ENCODE measurements around the gene TNK1. TPM values are rescaled to one million over a fixed set of nuclear protein-coding genes. Genes with fewer than 3 reads are reported as not detected.

The TNK1 gene
- total RNA-seq, 1 experiment from 2014 or later: 10.1 TPM

DNA sequence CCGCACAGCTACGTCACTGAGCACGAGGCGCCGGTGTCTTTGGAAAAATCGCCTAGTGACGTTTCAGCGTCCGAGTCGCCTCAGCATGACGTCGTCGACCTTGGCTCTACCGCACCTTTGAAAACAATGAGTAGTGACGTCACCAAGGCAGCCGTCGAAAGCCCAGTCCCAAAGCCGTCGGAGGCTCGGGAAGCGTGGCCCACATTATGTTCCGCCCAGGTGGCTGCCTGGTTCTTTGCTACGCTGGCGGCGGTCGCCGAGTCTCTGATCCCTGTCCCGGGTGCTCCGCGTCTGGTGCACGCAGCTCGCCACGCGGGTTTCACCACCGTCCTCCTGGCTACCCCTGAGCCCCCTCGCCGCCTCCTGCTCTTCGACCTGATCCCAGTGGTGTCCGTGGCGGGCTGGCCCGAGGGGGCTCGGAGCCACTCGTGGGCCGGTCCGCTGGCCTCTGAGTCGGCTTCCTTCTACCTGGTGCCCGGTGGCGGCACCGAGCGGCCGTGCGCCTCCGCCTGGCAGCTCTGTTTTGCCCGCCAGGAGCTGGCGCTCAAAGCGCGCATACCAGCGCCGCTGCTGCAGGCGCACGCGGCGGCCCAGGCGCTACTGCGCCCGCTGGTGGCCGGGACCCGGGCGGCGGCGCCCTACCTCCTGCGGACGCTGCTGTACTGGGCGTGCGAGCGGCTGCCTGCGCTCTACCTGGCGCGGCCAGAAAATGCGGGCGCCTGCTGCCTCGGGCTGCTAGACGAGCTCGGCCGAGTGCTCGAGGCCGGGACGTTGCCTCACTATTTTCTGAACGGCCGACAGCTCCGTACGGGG, 55.9 kb downstream of the TNK1 start:
- peaks cover 33% of the 10 kb centered on the region for H3K23me2 ChIP-seq (ENCODE audit: insufficient read length, low read depth, low read length, poor library complexity, severe bottlenecking)
- no peak overlapping the region for H4K5ac ChIP-seq (ENCODE audit: insufficient read length, low read depth, low read length)
- H3K27me3 Mint-ChIP-seq (ENCODE audit: low read depth): peaks cover 25% of the 10 kb centered on the region
- H3K36me3 Mint-ChIP-seq (ENCODE audit: insufficient read depth in 1 of 3, low read depth in 3 of 3): no peaks in the 10 kb centered on the region
- H3K4me1 Mint-ChIP-seq: peaks cover 30 to 32% of the 10 kb centered on the region in 2 experiments
- H2BK5ac ChIP-seq (ENCODE audit: insufficient read length, low read length): no peak overlapping the region
- peak; percentile 94 for DNase-seq
- H3K18ac ChIP-seq (ENCODE audit: insufficient read length, low read depth, low read length): peak overlapping the region; percentile 79
- H2AFZ ChIP-seq (ENCODE audit: low read length): no peak overlapping the region
- H3K23ac ChIP-seq (ENCODE audit: insufficient read length, low read depth, low read length): no peak overlapping the region
- H2BK20ac ChIP-seq (ENCODE audit: low read depth, low read length, poor library complexity, severe bottlenecking): no peak overlapping the region
- H4K91ac ChIP-seq (ENCODE audit: insufficient read length, low read depth, low read length): no peak overlapping the region
- no peaks in the 10 kb centered on the region for H3K79me1 ChIP-seq (ENCODE audit: insufficient read depth, low read depth, low read length, poor library complexity, severe bottlenecking)
- no peak overlapping the region for H3K4ac ChIP-seq (ENCODE audit: low read depth, low read length)
- H3K9me3 Mint-ChIP-seq: no peaks in the 10 kb centered on the region
- TF ChIP-seq, protein P1, sequence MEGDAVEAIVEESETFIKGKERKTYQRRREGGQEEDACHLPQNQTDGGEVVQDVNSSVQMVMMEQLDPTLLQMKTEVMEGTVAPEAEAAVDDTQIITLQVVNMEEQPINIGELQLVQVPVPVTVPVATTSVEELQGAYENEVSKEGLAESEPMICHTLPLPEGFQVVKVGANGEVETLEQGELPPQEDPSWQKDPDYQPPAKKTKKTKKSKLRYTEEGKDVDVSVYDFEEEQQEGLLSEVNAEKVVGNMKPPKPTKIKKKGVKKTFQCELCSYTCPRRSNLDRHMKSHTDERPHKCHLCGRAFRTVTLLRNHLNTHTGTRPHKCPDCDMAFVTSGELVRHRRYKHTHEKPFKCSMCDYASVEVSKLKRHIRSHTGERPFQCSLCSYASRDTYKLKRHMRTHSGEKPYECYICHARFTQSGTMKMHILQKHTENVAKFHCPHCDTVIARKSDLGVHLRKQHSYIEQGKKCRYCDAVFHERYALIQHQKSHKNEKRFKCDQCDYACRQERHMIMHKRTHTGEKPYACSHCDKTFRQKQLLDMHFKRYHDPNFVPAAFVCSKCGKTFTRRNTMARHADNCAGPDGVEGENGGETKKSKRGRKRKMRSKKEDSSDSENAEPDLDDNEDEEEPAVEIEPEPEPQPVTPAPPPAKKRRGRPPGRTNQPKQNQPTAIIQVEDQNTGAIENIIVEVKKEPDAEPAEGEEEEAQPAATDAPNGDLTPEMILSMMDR (conservative IDR thresholded peaks at IDR 0.05): peak; percentile 86
- no peak overlapping the region for H4K8ac ChIP-seq (replicated peaks; ENCODE audit: insufficient read length, low read depth, low read length)
- no peaks in the 10 kb centered on the region for H4K20me1 ChIP-seq (ENCODE audit: control insufficient read depth, insufficient read depth, insufficient read length)
- peaks cover 7% of the 10 kb centered on the region for H3K27me3 ChIP-seq (ENCODE audit: insufficient read depth, low read length)
- H2BK15ac ChIP-seq (ENCODE audit: low read depth, low read length): no peak overlapping the region
- no peak overlapping the region for H2BK120ac ChIP-seq (ENCODE audit: low read depth, low read length, poor library complexity, severe bottlenecking)
- no peaks in the 10 kb centered on the region; the same call in 1 of the 2 replicates for H3K4me1 ChIP-seq (ENCODE audit: insufficient read depth, low read length)
- no peaks in the 10 kb centered on the region for H3K9me3 ChIP-seq (ENCODE audit: control insufficient read depth, low read depth, low read length)
- H3K14ac ChIP-seq (ENCODE audit: insufficient read depth, low read length): peak overlapping the region; percentile 89
- no peak overlapping the region for H3T11ph ChIP-seq (ENCODE audit: low read length)
- peak overlapping the region; percentile 89 to 93 for H3K4me3 Mint-ChIP-seq
- no peaks in the 10 kb centered on the region for H3K79me2 ChIP-seq (ENCODE audit: insufficient read depth, low read length)
- no peak overlapping the region for H3K56ac ChIP-seq (ENCODE audit: insufficient read length, low read depth, low read length)
- H3K9ac ChIP-seq (ENCODE audit: extremely low read depth, insufficient read length, low read length): no peak overlapping the region
- peak overlapping the region; percentile 60 for H3K4me2 ChIP-seq (ENCODE audit: insufficient read depth, insufficient read length, low read length)
- WGBS (ENCODE audit: extremely low coverage, insufficient read length, low lambda C conversion rate): no CpG with 5 or more reads among the region's 92 CpGs
- no peak overlapping the region for H3K27ac ChIP-seq (ENCODE audit: insufficient read length, low read depth, low read length)
- H2BK12ac ChIP-seq (ENCODE audit: insufficient read length, low read depth, low read length): peak overlapping the region; percentile 5
- H2AK5ac ChIP-seq (ENCODE audit: insufficient read length, low read length): no peak overlapping the region
- peak overlapping the region; percentile 55 to 98 (median 89); a peak in 4 of 7 replicates for H3K27ac Mint-ChIP-seq

All from H9 (cell line).